HepG2 (cell line): ENCODE results near the gene KIAA1217. TPM values are rescaled to one million over a fixed set of nuclear protein-coding genes. Genes with fewer than 3 reads are reported as not detected.

ENCODE experiments used
- ATAC-seq: fragments of 200-7000 bp; cut with Tn5 transposase; 3 replicates; pipeline ENCODE4 v1.9.1; 2020; ENCODE audit warnings: mild to moderate bottlenecking, moderate library complexity
- BruUV-seq: library from RNA; stranded (reverse); fragments of 400-500 nt; replicated peaks from 2 replicates; lab custom pipeline; 2021; lab: Mats Ljungman, UMichigan
- CTCF ChIA-PET: fragments of 300-600 bp; formaldehyde crosslinking; extraction: SDS; loops from one replicate; lab custom pipeline; 2021; ENCODE audit warnings: low total read pairs, inconsistent platforms, low intra/inter-chr PET ratio; lab: Yijun Ruan, JAX
- POLR2A ChIA-PET: fragments of 350-600 bp; sonication (Branson Sonifier 250); formaldehyde crosslinking; loops from one replicate; lab custom pipeline; 2020; ENCODE audit warnings: antibody characterized with exemption, inconsistent platforms; lab: Yijun Ruan, JAX
- DNase-seq: peaks from one replicate; pipeline ENCODE4 v3.0.0-alpha.2; 2015; ENCODE audit warnings: low spot score
- FAIRE-seq: peaks from 3 replicates; lab custom pipeline; 2011; peaks lifted over from hg19 to GRCh38; lab: Jason Lieb, UNC
- H2AFZ ChIP-seq: one replicate; pipeline ENCODE4 v1.6.1; 2011; ENCODE audit warnings: low read length, inconsistent platforms
- H3K27ac ChIP-seq: fragments of 300-600 bp; 3 replicates; pipeline ENCODE4 v1.8.0; 2011; ENCODE audit warnings: mixed run types, mild to moderate bottlenecking, mixed read lengths, low read length, inconsistent platforms; ENCODE audit not compliant: insufficient read depth; ENCODE audit errors: extremely low read length
- H3K27me3 ChIP-seq, 2 experiments: fragments of 200-600 bp in 1 of 2; 2 replicates in 1 of 2; 3 replicates in 1 of 2; pipeline versions ENCODE4 v1.6.0 to v1.8.0; 2011; ENCODE audit warnings: low read length in 2 of 2, mild to moderate bottlenecking in 2 of 2, moderate library complexity in 2 of 2, inconsistent platforms in 1 of 2; ENCODE audit not compliant: insufficient read depth in 2 of 2, control insufficient read depth in 1 of 2
- H3K36me3 ChIP-seq, 2 experiments: fragments of 200-600 bp in 1 of 2; replicated peaks in 1 of 2; 2 replicates in 1 of 2; 3 replicates in 1 of 2; pipeline versions ENCODE4 v1.5.1 to v1.8.0; 2011; ENCODE audit warnings: low read length in 2 of 2, inconsistent platforms in 1 of 2; ENCODE audit not compliant: insufficient read depth in 2 of 2, control insufficient read depth in 1 of 2
- H3K4me1 ChIP-seq: 2 replicates; pipeline ENCODE4 v1.5.1; 2012; ENCODE audit warnings: low read length, inconsistent platforms; ENCODE audit not compliant: insufficient read depth
- H3K4me2 ChIP-seq: 2 replicates; pipeline ENCODE4 v1.6.0; 2011; ENCODE audit warnings: low read depth, low read length, inconsistent platforms
- H3K4me3 ChIP-seq, 3 experiments: fragments of 200-600 bp in 1 of 3; sonication (generic), shearing (Covaris generic) in 1 of 3; replicated peaks in 1 of 3; 2 replicates each; pipeline ENCODE4 v1.5.1; 2011 to 2016; ENCODE audit warnings: low read length in 3 of 3, inconsistent platforms in 2 of 3, low read depth in 2 of 3, mild to moderate bottlenecking in 2 of 3, control low read depth in 1 of 3, mixed read lengths in 1 of 3; ENCODE audit not compliant: insufficient read depth in 1 of 3
- H3K79me2 ChIP-seq: one replicate; pipeline ENCODE4 v1.6.1; 2011; ENCODE audit warnings: low read length, inconsistent platforms; ENCODE audit not compliant: insufficient read depth
- H3K9ac ChIP-seq: 2 replicates; pipeline ENCODE4 v1.6.0; 2011; ENCODE audit warnings: mild to moderate bottlenecking, low read depth, low read length, inconsistent platforms; ENCODE audit not compliant: insufficient read depth
- H3K9me3 ChIP-seq: 2 replicates; pipeline ENCODE4 v1.5.1; 2012; ENCODE audit warnings: mild to moderate bottlenecking, low read length
- H4K20me1 ChIP-seq: 2 replicates; pipeline ENCODE4 v1.6.0; 2011; ENCODE audit warnings: inconsistent platforms, mild to moderate bottlenecking, low read length, moderate library complexity; ENCODE audit not compliant: insufficient read depth
- MAF1 ChIP-seq: sonication (generic); formaldehyde crosslinking; IDR thresholded peaks from 2 replicates; pipeline ENCODE4 v1.5.0; 2020; ENCODE audit warnings: missing genetic modification reagents, borderline replicate concordance
- MAFF ChIP-seq: IDR thresholded peaks from 2 replicates; pipeline ENCODE4 v1.6.1; 2011; ENCODE audit warnings: low read depth, low read length, improper control_type of control experiment
- MATR3 ChIP-seq: sonication (generic); formaldehyde crosslinking; IDR thresholded peaks from 2 replicates; pipeline ENCODE4 v1.4.0; 2020; ENCODE audit warnings: missing genetic modification reagents
- NFKB2 ChIP-seq: sonication (generic); formaldehyde crosslinking; IDR thresholded peaks from 2 replicates; pipeline ENCODE4 v1.4.0; 2020; ENCODE audit warnings: missing genetic modification reagents, borderline replicate concordance
- RARA ChIP-seq: IDR thresholded peaks from 2 replicates; pipeline ENCODE4 v1.6.1; 2016; ENCODE audit warnings: missing genetic modification reagents, missing compliant biosample characterization
- RNF2 ChIP-seq: fragments of 450-650 bp; conservative IDR thresholded peaks from 2 replicates; pipeline ENCODE4 v1.6.1; 2016; ENCODE audit warnings: low read depth
- SMYD3 ChIP-seq: sonication (generic); formaldehyde crosslinking; IDR thresholded peaks from 2 replicates; pipeline ENCODE4 v1.8.1; 2023; ENCODE audit warnings: mild to moderate bottlenecking, missing genetic modification reagents
- SP5 ChIP-seq: IDR thresholded peaks from 2 replicates; pipeline ENCODE4 v1.6.1; 2016; ENCODE audit warnings: low read depth, borderline replicate concordance
- WGBS: methylation state at CpG from one replicate; pipeline ENCODE4 v1.1.6; 2017; ENCODE audit warnings: low lambda C conversion rate; 5-methylcytosine and 5-hydroxymethylcytosine counted together
- in situ Hi-C: cut with HindIII; loops from 2 replicates; pipeline ENCODE4 v1.10.0; 2017; ENCODE audit warnings: low pct_unique_long_range_greater_than_20kb; ENCODE audit not compliant: extremely low pct_ligation_motif_present
- intact Hi-C: fragments of 100-400 bp; cut with micrococcal nuclease; formaldehyde crosslinking; loops from one replicate; pipeline ENCODE4 v1.10.0; 2022; ENCODE audit not compliant: unreplicated experiment
- polyA plus RNA-seq, 8 experiments: library from polyadenylated mRNA; depleted of rRNA in 3 of 8; stranded (reverse) in 7 of 8; unstranded in 1 of 8; fragments of >200 nt; fragmentation: Illumina TruSeq in 4 of 8; extraction: Trizol in 4 of 8; gene quantifications; 2 replicates each; pipeline versions ENCODE4 v1.2.1 to v1.2.3, GENCODE V29; 2011 to 2016; ENCODE audit warnings: low read depth in 4 of 8, missing spikeins in 1 of 8, mixed read lengths in 1 of 8; ENCODE audit not compliant: insufficient read depth in 1 of 8
- total RNA-seq, 5 experiments: library from RNA; depleted of rRNA; stranded (reverse); fragments of >200 nt; fragmentation: Illumina TruSeq; extraction: Trizol; gene quantifications; 2 replicates each; pipeline ENCODE4 v1.2.3, GENCODE V29; 2016; ENCODE audit warnings: low read depth in 1 of 5
- TF ChIP-seq, protein P1 (sequence below): sonication (generic); formaldehyde crosslinking; IDR thresholded peaks from 2 replicates; pipeline ENCODE4 v1.4.0; 2020; ENCODE audit warnings: mild to moderate bottlenecking, missing genetic modification reagents

KIAA1217 gene
- total and polyA plus RNA-seq, 2 of the 13 experiments (the other 11 are each of a cell fraction or from before 2014, with no cell fraction given) = 4.6 to 10.9 TPM

DNA sequence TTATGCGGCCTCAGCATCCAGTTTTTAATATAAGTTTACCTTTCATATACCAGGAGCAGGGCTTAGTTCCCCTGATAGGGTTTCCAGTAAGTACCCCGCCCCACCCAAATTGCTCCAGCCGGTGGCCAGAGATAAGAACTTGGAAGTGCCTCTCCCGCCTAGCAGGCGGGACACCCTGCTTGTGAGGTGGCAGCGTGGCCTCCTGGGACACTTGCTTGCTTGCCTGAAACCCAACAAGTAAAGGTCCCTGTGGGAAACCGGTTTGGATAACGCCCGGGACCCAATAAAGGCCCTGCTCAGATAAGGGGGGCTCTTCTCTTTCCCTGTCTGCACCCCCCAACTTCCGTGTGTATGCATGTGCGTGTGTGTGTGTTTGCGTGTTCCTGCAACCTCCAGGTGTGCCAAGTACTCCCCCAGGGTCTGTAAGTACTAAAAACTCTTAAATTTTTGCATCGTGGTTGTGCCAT lies 360.4 kb downstream of the KIAA1217 start (continued):
- TF ChIP-seq NFKB2 (no peak), RNF2 (no peak), RARA (CRISPR knock-in tag) (no peak), SMYD3 (CRISPR knock-in tag) (no peak)

DNA sequence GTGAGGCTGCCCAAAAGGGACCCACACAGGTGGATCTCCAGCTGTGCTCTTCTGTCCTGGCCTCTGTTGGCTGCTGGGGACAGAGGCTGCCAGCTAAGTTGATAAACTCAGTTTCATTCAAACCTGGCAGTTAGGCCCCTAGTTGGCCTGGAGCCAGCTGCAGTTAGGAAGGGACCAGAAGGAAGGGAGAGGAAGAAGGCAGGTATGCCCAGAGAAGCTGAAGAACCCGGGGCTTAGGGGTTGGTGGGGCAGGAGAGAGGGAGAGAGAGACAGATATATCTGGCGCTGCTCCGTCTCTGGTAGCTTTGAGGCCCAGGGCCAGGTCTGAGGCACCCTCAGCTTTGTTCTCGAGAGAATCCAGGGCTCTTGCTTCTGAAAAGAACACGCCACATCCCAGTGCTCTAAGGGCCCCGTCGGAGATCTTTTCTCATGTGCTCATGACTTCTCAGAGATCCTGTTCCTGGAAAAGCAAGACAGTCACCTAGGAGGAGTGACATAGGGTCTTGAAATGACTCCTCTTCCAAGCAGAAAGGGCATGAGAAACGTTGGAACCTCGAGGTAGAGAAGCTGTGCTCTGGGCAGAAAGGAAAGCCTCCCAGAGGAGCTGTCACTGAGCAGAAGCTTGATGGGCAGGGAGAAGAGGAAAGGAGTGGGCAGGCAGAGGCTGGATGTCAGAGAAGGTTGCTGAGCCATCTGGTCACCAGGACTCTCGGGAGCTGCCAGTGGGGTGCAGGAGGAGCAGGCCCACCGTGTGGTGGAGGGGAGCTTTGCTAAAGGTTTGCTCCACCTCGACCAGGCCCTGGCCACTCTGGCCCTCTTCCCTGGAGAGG lies 361.1 kb downstream of the KIAA1217 start:
- Histone ChIP-seq H3K27ac (no peak overlapping the region), H4K20me1 (no peaks in the 10 kb centered on the region), H3K9ac (no peak overlapping the region), H3K4me2 (no peak overlapping the region), H3K36me3 (no peaks in the 10 kb centered on the region), H3K4me1 (no peaks in the 10 kb centered on the region), H3K4me3 (no peak overlapping the region), H3K9me3 (no peaks in the 10 kb centered on the region), H3K79me2 (no peaks in the 10 kb centered on the region), H2AFZ (no peak overlapping the region), H3K27me3 (peaks cover 3 to 9% of the 10 kb centered on the region in 2 experiments; a peak in 3 of 5 replicates)
- in situ Hi-C loops (no loop called here), intact Hi-C loops (no loop called here)
- WGBS = 40% methylated on average over 11 of the region's 12 CpGs
- no TSS peak for BruUV-seq
- CTCF ChIA-PET = no interaction called here
- peak; percentile 45 for ATAC-seq
- FAIRE-seq = no peak
- POLR2A ChIA-PET = no interaction called here
- TF ChIP-seq, protein P1, sequence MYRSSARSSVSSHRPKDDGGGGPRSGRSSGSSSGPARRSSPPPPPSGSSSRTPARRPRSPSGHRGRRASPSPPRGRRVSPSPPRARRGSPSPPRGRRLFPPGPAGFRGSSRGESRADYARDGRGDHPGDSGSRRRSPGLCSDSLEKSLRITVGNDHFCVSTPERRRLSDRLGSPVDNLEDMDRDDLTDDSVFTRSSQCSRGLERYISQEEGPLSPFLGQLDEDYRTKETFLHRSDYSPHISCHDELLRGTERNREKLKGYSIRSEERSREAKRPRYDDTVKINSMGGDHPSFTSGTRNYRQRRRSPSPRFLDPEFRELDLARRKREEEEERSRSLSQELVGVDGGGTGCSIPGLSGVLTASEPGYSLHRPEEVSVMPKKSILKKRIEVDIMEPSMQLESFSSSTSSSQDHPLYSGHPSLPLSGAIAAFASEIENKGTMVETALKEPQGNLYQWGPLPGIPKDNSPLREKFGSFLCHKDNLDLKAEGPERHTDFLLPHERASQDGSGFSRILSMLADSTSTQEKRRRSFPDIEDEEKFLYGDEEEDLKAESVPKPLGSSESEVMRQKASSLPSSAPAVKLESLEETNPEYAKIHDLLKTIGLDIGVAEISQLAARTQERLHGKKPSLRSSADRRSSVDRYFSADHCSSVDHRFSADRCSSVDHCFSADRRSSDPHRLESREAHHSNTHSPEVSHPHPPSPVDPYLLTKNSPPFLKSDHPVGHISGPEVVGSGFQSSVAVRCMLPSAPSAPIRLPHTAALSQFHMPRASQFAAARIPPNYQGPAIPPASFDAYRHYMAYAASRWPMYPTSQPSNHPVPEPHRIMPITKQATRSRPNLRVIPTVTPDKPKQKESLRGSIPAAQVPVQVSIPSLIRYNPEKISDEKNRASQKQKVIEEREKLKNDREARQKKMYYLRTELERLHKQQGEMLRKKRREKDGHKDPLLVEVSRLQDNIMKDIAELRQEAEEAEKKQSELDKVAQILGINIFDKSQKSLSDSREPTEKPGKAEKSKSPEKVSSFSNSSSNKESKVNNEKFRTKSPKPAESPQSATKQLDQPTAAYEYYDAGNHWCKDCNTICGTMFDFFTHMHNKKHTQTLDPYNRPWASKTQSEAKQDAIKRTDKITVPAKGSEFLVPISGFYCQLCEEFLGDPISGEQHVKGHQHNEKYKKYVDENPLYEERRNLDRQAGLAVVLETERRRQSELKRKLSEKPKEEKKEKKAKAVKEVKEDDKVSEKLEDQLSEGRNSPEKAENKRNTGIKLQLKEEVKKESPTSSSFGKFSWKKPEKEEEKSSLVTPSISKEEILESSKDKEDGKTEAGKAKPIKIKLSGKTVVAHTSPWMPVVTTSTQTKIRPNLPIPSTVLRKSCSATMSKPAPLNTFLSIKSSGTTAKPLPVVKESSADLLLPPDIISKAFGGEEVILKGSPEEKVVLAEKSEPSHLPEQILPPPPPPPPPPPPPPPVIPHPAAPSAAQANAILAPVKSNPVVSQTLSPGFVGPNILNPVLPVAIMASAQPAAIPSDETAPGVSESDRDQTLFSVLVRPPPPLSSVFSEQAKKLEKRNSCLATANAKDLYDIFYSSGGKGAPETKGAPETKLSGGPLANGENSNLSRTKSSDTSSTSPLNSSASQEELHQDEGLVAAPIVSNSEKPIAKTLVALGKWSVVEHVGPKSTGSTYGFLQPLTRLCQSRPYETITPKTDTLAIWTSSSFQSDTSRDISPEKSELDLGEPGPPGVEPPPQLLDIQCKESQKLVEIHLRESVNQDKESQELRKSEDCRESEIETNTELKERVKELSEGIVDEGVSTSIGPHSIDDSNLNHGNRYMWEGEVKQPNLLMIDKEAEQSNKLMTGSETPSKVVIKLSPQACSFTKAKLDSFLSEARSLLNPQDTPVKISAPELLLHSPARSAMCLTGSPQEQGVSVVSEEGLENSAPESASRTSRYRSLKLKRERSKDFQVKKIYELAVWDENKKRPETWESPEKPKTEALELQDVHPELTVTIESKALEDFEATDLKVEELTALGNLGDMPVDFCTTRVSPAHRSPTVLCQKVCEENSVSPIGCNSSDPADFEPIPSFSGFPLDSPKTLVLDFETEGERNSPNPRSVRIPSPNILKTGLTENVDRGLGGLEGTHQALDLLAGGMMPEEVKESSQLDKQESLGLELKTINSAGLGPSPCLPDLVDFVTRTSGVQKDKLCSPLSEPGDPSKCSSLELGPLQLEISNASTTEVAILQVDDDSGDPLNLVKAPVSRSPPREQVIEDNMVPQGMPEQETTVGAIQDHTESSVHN (CRISPR knock-in tag) = no peak
- no peak for TF ChIP-seq SP5 (CRISPR knock-in tag)
- no peak for TF ChIP-seq MATR3 (CRISPR knock-in tag)
- no peak for TF ChIP-seq MAFF
- no peak for TF ChIP-seq MAF1 (CRISPR knock-in tag)
- DNase-seq = no peak
